Gastroesophageal sphincter (tissue), 4 donors: ENCODE results near the gene SLC12A6. TPM values are rescaled to one million over a fixed set of nuclear protein-coding genes. Genes with fewer than 3 reads are reported as not detected.
"Not testable (repeated sequence)": the region's sequence is repeated elsewhere in the genome, so short reads cannot be mapped to it uniquely, and the experiment has no call there.

Experiments used
- ATAC-seq: fragments of 150-250 bp; one replicate; pipeline ENCODE4 v1.9.1; 2016; ENCODE audit warnings: mild to moderate bottlenecking, moderate library complexity
- H3K27ac ChIP-seq, 4 donors: fragments of 200-600 bp; sonication (generic) in 3 of 4; 1 replicate in 3 of 4; 2 replicates in 1 of 4; pipeline ENCODE4 v1.5.1; 2016 to 2019
- H3K27me3 ChIP-seq: fragments of 200-600 bp; sonication (generic); one replicate; pipeline ENCODE4 v1.5.1; 2019
- H3K36me3 ChIP-seq, 2 donors: fragments of 200-600 bp; sonication (generic); one replicate each; pipeline ENCODE4 v1.5.1; 2019; ENCODE audit warnings: control low read depth in 1 of 2
- H3K4me1 ChIP-seq, 3 donors: fragments of 200-600 bp; sonication (generic); 1 replicate in 2 of 3; 2 replicates in 1 of 3; pipeline ENCODE4 v1.5.1; 2016 to 2019; ENCODE audit warnings: control low read depth in 2 of 3
- H3K4me3 ChIP-seq, 2 donors: fragments of 200-600 bp; sonication (generic); one replicate each; pipeline ENCODE4 v1.5.1; 2019; ENCODE audit warnings: mild to moderate bottlenecking in 1 of 2, moderate library complexity in 1 of 2
- H3K9me3 ChIP-seq, 3 donors: fragments of 200-600 bp; sonication (generic); one replicate each; pipeline ENCODE4 v1.5.1; 2017 to 2019; ENCODE audit warnings: control low read depth in 2 of 3
- EP300 ChIP-seq: sonication (generic); formaldehyde crosslinking; IDR thresholded peaks from one replicate; pipeline ENCODE4 v1.6.1; 2017; ENCODE audit warnings: antibody characterized with exemption, mild to moderate bottlenecking
- POLR2A ChIP-seq, 2 donors: fragments of 450-650 bp; IDR thresholded peaks; one replicate each; pipeline ENCODE4 v1.6.1; 2017; ENCODE audit warnings: antibody characterized with exemption in 2 of 2, mild to moderate bottlenecking in 2 of 2, moderate library complexity in 1 of 2
- POLR2AphosphoS5 ChIP-seq: sonication (generic); formaldehyde crosslinking; IDR thresholded peaks from one replicate; pipeline ENCODE4 v1.6.1; 2017; ENCODE audit warnings: antibody characterized with exemption
- WGBS, 2 donors: methylation state at CpG; one replicate each; pipeline ENCODE4 v1.1.5; 2018; ENCODE audit warnings: low coverage in 1 of 2; 5-methylcytosine and 5-hydroxymethylcytosine counted together
- total RNA-seq, 4 donors: library from RNA; depleted of rRNA; stranded (reverse); fragments of >200 nt; gene quantifications; one replicate each; pipeline ENCODE4 v1.1.0, GENCODE V29; 2016
- TF ChIP-seq, protein P1 (sequence below), 4 experiments: fragments of 200-600 bp in 2 of 4; fragments of 450-650 bp in 2 of 4; sonication (generic) in 1 of 4; IDR thresholded peaks; one replicate each; pipeline ENCODE4 v1.5.1; 2017 to 2019; ENCODE audit warnings: antibody characterized with exemption in 4 of 4, mild to moderate bottlenecking in 2 of 4, moderate library complexity in 2 of 4

The SLC12A6 gene
- total RNA-seq, result 10 to 100 TPM; 12.0 to 19.0 (median 15.7) TPM

DNA sequence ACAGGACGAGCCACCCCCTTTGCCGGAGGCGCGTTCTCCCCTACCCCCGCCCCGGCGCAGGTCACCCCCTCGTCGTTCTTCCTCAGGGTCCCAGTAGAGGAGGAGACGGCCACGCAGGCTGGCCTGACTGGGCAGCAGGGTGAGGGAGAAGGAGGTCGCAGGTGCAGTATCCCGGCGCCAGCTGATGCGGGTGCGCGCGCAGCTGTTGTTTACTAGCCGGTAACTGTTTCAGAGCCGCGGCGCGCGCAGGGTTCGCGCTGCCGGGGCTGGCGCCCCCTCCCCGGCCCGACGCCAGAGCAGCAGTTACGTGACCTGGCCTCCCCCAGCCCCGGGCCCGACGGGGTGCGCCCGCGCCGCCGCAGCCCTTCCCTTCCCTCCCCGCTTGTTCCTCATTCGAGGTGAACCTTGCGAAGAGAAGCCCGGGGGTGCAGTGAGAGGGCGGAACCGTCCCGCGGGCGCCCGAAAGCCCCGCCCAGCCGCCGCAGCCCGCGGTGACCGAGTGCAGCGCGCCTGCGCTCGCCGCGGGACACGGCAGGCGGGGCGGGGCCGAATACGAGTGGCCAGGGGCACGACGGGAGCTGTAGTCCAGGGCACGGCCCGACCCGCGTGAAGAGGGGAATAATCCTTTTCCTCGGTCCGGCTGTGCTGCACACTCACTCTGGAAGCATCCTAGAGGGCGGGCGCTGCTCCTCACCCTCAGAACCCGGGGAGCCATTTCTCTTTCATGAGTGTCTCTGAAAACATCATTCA, at the start of gene SLC12A6:
SLC12A6 (minus strand) TSS at position 225 of the 750 bp plus-strand sequence. CDS start 1,101 bp downstream, outside the sequence.
- no peaks in the 10 kb centered on the region for H3K27me3 ChIP-seq
- peak within 1 kb of the TSS; percentile 41 to 90 (median 85) for H3K27ac ChIP-seq
- peak within 1 kb of the TSS; percentile 70 for H3K4me3 ChIP-seq
- H3K9me3 ChIP-seq, result no peaks in the 10 kb centered on the region
- peaks cover 0 to 68% (median 16%) of the 10 kb centered on the region in 3 donors for H3K4me1 ChIP-seq
- H3K36me3 ChIP-seq, result peaks cover 0 to 24% of the 10 kb centered on the region in 2 donors
- TF ChIP-seq EP300 (no peak), POLR2AphosphoS5 (peak; percentile 57), POLR2A (IDR thresholded peaks at IDR 0.05) (peak; percentile 77 to 84)
- TF ChIP-seq, protein P1, sequence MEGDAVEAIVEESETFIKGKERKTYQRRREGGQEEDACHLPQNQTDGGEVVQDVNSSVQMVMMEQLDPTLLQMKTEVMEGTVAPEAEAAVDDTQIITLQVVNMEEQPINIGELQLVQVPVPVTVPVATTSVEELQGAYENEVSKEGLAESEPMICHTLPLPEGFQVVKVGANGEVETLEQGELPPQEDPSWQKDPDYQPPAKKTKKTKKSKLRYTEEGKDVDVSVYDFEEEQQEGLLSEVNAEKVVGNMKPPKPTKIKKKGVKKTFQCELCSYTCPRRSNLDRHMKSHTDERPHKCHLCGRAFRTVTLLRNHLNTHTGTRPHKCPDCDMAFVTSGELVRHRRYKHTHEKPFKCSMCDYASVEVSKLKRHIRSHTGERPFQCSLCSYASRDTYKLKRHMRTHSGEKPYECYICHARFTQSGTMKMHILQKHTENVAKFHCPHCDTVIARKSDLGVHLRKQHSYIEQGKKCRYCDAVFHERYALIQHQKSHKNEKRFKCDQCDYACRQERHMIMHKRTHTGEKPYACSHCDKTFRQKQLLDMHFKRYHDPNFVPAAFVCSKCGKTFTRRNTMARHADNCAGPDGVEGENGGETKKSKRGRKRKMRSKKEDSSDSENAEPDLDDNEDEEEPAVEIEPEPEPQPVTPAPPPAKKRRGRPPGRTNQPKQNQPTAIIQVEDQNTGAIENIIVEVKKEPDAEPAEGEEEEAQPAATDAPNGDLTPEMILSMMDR (IDR thresholded peaks at IDR 0.05), result no peak
- ATAC-seq, result peak; percentile 97
- WGBS, 2 donors, result 0% methylated on average over 1 of the region's 78 CpGs; no CpG with 5 or more reads in 1 of the 2 donors

DNA sequence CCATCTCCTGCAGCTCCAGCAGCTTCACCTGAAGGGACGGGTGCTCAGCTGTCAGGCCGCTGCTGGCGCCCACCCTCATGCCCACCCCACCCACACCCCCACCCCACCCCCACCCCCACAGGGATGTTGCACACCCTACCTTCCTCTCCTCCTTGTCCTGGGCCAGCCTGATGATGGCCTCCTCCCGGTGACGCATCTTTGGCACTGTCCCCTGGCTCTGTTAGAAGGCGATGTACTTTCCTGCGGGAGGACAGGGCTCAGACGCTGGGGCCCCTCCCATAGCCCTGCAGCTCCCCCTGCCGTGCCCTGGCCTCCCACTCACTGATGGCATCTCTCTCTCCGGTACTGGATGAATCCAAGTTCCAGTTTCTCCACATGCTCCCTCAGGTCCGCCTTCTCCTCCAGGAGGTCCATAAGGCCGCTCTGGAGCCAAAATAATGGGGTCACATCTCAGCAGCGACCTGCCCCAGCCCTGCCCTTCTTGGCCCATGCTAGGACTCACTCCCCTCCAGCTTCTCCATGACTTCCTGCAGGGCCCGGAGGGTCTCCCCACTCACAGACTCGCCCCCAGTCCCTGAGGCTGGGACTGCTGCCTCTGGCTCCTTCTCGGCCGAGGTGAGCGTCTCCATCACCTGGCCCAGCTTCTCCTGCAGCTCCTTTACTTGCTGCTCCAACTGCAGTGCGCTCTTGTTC, 44.4 kb upstream of the SLC12A6 start:
- not testable (repeated sequence) for H3K4me3 ChIP-seq, ATAC-seq, H3K36me3 ChIP-seq, H3K9me3 ChIP-seq, H3K27me3 ChIP-seq, H3K27ac ChIP-seq, H3K4me1 ChIP-seq
- no CpG with 5 or more reads among the region's 19 CpGs for WGBS, 2 donors

DNA sequence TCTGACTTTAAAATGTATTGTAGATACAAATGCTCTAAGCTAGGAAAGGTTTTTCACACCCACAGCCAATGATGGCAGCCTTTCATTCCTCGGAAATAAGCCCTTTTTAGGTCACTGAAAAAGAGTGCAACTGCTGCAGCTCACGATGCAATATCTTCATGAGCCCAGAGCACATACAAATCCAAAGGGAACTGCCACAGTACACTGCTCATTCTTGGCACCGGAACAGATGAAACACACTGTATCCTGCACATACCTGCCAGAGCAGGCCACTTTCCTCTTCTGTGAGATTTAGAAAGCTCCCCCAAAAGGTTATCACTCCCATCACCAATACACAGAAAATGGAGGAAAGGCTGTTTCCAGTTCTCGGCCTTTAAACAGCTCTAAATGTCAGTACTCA, 42.9 kb upstream of the SLC12A6 start:
- 72 to 92% methylated on average over 2 of the region's 4 CpGs for WGBS, 2 donors
- not testable (repeated sequence) for H3K27ac ChIP-seq, H3K4me1 ChIP-seq, H3K4me3 ChIP-seq, ATAC-seq, H3K27me3 ChIP-seq, H3K36me3 ChIP-seq, H3K9me3 ChIP-seq

DNA sequence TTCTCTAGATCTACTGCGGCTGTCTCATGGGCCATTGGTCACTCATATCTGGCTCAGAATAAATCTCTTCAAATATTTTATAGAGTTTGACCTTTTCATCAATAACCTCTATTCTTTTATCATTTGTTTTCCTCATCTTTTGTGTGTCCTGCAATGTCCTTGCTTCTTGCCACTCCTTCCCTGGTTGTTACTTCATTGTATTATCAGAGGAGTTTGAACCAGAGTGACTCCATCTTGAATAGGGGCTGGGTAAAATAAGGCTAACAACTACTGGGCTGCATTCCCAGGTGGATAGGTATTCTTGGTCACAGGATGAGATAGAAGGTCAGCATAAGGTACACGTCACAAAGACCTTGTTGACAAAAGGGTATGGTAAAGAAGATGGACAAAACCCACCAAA, 39.3 kb upstream of the SLC12A6 start:
- no peak for ATAC-seq
- H3K9me3 ChIP-seq, result no peaks in the 10 kb centered on the region
- 86 to 100% methylated on average over 1 to 2 of the region's 2 CpGs for WGBS, 2 donors
- H3K36me3 ChIP-seq, result no peaks in the 10 kb centered on the region
- no peaks in the 10 kb centered on the region for H3K4me1 ChIP-seq
- TF ChIP-seq POLR2AphosphoS5 (no peak), EP300 (no peak), POLR2A (IDR thresholded peaks at IDR 0.05) (no peak)
- TF ChIP-seq, protein P1 (IDR thresholded peaks at IDR 0.05), result no peak
- no peak overlapping the region for H3K4me3 ChIP-seq
- no peak overlapping the region for H3K27ac ChIP-seq
- H3K27me3 ChIP-seq, result no peaks in the 10 kb centered on the region

DNA sequence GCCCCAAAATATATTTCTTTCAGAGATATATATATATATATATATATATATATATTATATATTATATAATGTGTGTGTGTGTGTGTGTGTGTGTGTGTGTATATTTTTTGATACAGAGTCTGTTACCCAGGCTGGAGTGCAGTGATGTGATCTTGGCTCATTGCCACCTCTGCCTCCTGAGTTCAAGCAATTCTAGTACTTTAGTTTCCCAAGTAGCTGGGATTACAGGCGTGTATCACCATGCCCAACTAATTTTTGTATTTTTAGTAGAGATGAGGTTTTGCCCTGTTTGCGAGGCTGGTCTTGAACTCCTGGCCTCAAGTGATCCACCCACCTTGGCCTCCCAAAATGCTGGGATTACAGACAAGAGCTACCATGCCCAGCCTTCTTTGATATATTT, 38.0 kb upstream of the SLC12A6 start:
- H3K27me3 ChIP-seq, H3K9me3 ChIP-seq, H3K4me3 ChIP-seq, H3K4me1 ChIP-seq, H3K27ac ChIP-seq, ATAC-seq, H3K36me3 ChIP-seq: not testable (repeated sequence)
- 83 to 94% methylated on average over 1 to 2 of the region's 2 CpGs for WGBS, 2 donors

DNA sequence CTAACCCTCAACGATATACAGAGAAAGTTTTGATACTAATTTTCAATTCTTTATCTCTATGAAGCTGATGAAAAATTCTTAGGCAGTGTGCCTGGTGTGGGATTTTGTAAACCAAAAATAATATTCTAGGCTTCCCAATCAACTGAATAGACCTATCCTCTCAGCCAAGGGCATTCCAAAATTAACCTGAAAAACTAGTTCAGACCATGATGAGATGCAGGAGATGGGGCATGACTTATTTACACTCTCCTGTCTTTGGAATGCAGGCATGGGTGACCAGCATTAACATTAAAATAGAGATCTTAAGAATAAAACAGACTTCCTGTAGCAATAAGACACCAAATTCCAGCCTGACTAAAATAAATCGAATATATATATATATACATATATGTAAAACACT, 37.2 kb upstream of the SLC12A6 start:
- no peaks in the 10 kb centered on the region for H3K36me3 ChIP-seq
- WGBS, 2 donors, result 67 to 78% methylated on average over 2 of the region's 2 CpGs
- no peaks in the 10 kb centered on the region for H3K4me1 ChIP-seq
- no peak for ATAC-seq
- TF ChIP-seq POLR2A (IDR thresholded peaks at IDR 0.05) (no peak), POLR2AphosphoS5 (no peak), EP300 (no peak)
- TF ChIP-seq, protein P1 (IDR thresholded peaks at IDR 0.05), result no peak
- no peak overlapping the region for H3K27ac ChIP-seq
- H3K9me3 ChIP-seq, result no peaks in the 10 kb centered on the region
- no peak overlapping the region for H3K4me3 ChIP-seq
- H3K27me3 ChIP-seq, result no peaks in the 10 kb centered on the region
